Fibroblast of pulmonary artery (primary cell): Measurements from ENCODE around the gene PCDHGB6.

Experiments
- DNase-seq: peaks from one replicate; pipeline ENCODE4 v3.0.0-alpha.2; 2010; ENCODE audit warnings: low read depth
- H3K4me3 ChIP-seq: replicated peaks from 2 replicates; pipeline ENCODE4 v1.5.1; 2011; ENCODE audit warnings: low read depth, mild to moderate bottlenecking, control low read depth, low read length, moderate library complexity
- TF ChIP-seq, protein P1 (sequence below): IDR thresholded peaks from 2 replicates; pipeline ENCODE4 v1.5.1; 2011; ENCODE audit warnings: mild to moderate bottlenecking, control low read depth, low read length, inconsistent platforms; ENCODE audit errors: missing control alignments

The PCDHGB6 gene

GRCh38 chr5:141419074-141419880, 11.5 kb downstream of the PCDHGB6 start:
- TF ChIP-seq, protein P1, sequence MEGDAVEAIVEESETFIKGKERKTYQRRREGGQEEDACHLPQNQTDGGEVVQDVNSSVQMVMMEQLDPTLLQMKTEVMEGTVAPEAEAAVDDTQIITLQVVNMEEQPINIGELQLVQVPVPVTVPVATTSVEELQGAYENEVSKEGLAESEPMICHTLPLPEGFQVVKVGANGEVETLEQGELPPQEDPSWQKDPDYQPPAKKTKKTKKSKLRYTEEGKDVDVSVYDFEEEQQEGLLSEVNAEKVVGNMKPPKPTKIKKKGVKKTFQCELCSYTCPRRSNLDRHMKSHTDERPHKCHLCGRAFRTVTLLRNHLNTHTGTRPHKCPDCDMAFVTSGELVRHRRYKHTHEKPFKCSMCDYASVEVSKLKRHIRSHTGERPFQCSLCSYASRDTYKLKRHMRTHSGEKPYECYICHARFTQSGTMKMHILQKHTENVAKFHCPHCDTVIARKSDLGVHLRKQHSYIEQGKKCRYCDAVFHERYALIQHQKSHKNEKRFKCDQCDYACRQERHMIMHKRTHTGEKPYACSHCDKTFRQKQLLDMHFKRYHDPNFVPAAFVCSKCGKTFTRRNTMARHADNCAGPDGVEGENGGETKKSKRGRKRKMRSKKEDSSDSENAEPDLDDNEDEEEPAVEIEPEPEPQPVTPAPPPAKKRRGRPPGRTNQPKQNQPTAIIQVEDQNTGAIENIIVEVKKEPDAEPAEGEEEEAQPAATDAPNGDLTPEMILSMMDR = no peak
- no peak for DNase-seq
- no peak overlapping the region for H3K4me3 ChIP-seq

DNA sequence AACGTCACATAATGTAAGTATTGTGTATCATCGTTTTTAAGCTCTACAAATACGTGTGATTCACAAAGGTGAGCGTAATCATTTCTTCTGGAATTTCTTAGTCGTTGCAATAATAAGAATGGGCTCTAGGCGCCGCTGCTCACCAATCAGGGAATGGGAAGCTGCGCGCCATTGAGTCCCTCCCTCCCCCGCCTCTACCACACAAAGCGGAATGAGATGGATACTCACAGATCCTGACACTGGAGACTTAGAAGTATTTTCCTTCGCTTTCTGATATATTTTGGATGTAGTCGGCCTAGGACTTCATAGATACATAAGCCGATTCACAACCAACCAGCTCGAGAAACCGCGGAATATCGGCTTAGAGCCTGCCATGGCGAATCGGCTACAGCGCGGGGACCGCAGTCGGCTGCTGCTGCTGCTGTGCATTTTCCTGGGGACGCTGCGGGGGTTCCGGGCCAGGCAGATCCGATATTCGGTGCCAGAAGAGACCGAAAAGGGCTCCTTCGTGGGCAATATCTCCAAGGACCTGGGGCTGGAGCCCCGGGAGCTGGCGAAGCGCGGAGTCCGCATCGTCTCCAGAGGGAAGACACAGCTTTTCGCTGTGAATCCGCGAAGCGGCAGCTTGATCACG, 13.2 kb downstream of the PCDHGB6 start, which contains the start of gene PCDHGA11:
Gene PCDHGA11 (plus strand): TSS at position 197 of the 634 bp plus-strand sequence. CDS start 177 bp downstream, at position 374.
- DNase-seq = peak; percentile 82
- H3K4me3 ChIP-seq = peak within 1 kb of the TSS; percentile 55
- TF ChIP-seq, protein P1 = peak; percentile 64

GRCh38 chr5:141421489-141421855, 13.7 kb downstream of the PCDHGB6 start:
- DNase-seq = peak; percentile 34
- TF ChIP-seq, protein P1 = no peak
- H3K4me3 ChIP-seq = peak overlapping the region; percentile 55

DNA sequence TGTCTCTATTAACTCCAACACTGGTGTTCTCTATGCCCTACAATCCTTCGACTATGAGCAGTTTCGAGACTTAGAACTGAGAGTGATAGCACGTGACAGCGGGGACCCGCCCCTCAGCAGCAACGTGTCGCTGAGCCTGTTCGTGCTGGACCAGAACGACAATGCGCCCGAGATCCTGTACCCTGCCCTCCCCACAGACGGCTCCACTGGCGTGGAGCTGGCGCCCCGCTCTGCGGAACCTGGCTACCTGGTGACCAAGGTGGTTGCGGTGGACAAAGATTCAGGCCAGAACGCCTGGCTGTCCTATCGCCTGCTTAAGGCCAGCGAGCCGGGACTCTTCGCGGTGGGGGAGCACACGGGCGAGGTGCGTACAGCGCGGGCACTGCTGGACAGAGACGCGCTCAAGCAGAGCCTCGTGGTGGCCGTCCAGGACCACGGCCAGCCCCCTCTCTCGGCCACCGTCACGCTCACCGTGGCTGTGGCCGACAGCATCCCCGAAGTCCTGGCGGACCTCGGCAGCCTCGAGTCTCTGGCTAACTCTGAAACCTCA, 15.0 kb downstream of the PCDHGB6 start:
- no peak overlapping the region for H3K4me3 ChIP-seq
- DNase-seq = no peak
- TF ChIP-seq, protein P1 = no peak

DNA sequence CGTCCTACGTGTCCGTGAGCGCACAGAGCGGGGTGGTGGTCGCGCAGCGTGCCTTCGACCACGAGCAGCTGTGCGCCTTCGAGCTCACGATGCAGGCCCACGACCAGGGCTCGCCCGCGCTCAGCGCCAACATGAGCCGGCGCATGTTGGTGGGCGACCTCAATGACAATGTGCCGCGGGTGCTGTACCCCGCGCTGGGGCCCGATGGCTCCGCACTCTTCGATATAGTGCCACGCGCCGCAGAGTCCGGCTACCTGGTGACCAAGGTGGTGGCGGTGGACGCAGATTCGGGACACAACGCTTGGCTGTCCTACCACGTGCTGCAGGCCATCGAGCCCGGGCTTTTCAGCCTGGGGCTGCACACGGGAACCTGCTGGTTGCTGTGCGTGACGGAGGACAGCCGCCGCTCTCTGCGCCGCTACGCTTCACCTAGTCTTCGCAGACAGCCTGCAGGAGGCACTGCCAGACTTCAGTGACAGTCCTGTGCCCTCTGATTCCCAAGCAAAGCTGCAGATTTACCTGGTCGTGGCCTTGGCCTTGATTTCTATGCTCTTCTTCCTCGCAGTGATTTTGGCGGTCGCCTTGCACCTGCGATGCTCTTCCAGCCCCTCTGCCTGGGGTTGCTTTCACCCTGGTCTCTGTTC, 20.1 kb downstream of the PCDHGB6 start:
- TF ChIP-seq, protein P1 = no peak
- DNase-seq = no peak
- no peak overlapping the region for H3K4me3 ChIP-seq

- H3K4me3 ChIP-seq = peak within 1 kb of the TSS; percentile 54
- DNase-seq = peak; percentile 98
- TF ChIP-seq, protein P1 = peak; percentile 78
Measured at GRCh38 chr5:141430332-141431113, 22.7 kb downstream of the PCDHGB6 start, which contains the start of gene PCDHGA12. TSS of gene PCDHGA12 (plus strand) at chr5:141430507. CDS start at chr5:141430760, 253 bp downstream.
